KOPT-K1 (cell line): ENCODE results near the gene FGF19.

Source experiments
- H3K27ac ChIP-seq: fragments of 200-600 bp; sonication (generic); 2 replicates; pipeline ENCODE4 v1.5.1; 2016; ENCODE audit warnings: antibody characterized with exemption, mild to moderate bottlenecking, low read depth, low read length; ENCODE audit not compliant: poor library complexity, severe bottlenecking
- H3K36me3 ChIP-seq: fragments of 200-600 bp; sonication (generic); 2 replicates; pipeline ENCODE4 v1.5.1; 2017; ENCODE audit warnings: antibody characterized with exemption, mild to moderate bottlenecking, low read length, moderate library complexity; ENCODE audit not compliant: insufficient read depth
- H3K9me3 ChIP-seq: fragments of 200-600 bp; sonication (generic); 2 replicates; pipeline ENCODE4 v1.5.1; 2017; ENCODE audit warnings: antibody characterized with exemption, low read length, mild to moderate bottlenecking; ENCODE audit not compliant: insufficient read depth, poor library complexity, severe bottlenecking

The FGF19 gene

GRCh38 chr11:69729252-69729651 is 25.4 kb upstream of the FGF19 start:
- Histone ChIP-seq H3K9me3 (peaks cover 7% of the 10 kb centered on the region), H3K36me3 (no peaks in the 10 kb centered on the region), H3K27ac (no peak overlapping the region)

GRCh38 chr11:69727266-69727665 is 23.4 kb upstream of the FGF19 start:
- H3K27ac ChIP-seq: no peak overlapping the region
- H3K36me3 ChIP-seq: no peaks in the 10 kb centered on the region
- no peaks in the 10 kb centered on the region for H3K9me3 ChIP-seq

GRCh38 chr11:69726481-69726880 is 22.7 kb upstream of the FGF19 start:
- Histone ChIP-seq H3K9me3 (no peaks in the 10 kb centered on the region), H3K36me3 (no peaks in the 10 kb centered on the region), H3K27ac (no peak overlapping the region)

DNA sequence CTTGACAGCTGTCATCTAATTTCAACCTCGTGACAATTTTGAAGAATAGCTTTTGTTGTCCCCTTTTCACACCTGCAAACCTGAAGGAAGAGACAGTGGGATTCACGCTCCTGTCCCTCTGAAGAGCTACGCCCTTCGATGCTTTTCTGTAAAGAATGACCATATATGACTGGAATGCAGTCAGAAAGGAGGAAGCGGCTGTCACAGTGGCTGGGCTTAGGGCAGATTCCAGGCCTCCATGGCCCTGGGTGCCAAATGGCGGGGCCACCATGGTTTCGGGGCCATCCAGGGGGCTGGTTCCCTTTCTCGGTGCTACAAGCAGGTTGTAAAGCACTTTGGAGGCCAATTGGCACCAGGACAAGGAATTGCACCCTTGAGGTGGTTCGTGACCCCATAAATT is 22.2 kb upstream of the FGF19 start:
- Histone ChIP-seq H3K27ac (no peak overlapping the region), H3K36me3 (no peaks in the 10 kb centered on the region), H3K9me3 (no peaks in the 10 kb centered on the region)

DNA sequence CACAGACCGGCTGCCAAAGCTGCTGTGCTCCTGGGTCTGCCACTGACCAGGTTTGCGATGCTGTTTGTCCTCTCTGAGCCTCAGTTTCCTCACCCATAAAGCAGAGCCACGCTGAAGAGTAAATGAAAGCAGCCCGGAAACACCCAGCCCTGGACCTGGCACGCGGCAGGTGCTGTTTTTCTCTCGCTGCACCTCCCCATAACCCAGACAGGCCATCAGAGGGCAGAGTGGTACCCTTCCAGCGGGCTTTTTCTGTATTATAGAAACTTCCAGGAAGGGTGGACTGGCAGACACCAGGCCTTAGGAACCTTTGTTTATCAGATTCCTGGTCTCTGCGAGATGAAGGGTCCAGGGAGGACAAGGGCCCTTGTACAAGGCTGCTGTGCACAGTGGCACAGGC is 17.9 kb upstream of the FGF19 start:
- Histone ChIP-seq H3K27ac (no peak overlapping the region), H3K9me3 (no peaks in the 10 kb centered on the region), H3K36me3 (no peaks in the 10 kb centered on the region)

DNA sequence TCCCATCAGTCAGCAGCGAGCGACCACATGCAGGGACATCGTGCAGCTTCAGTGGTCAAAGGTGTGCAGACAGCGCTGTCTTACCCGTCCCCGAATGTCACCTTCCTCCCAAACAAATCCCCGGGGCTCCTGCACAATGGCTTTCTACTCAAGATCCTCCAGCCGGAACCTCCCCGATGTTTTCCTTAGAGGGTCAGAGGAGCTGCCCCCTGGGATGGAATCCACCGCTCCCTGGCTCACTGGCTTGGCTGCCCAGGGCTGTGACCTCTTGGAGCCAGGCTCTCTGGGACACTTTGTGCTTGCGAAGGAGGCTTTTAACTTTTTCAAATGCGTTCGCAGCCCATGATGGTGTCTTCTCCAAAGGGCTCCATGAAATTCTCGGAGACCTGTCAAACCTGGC is 17.3 kb upstream of the FGF19 start:
- H3K36me3 ChIP-seq: no peaks in the 10 kb centered on the region
- H3K9me3 ChIP-seq: no peaks in the 10 kb centered on the region
- H3K27ac ChIP-seq: no peak overlapping the region

- Histone ChIP-seq H3K36me3 (no peaks in the 10 kb centered on the region), H3K9me3 (no peaks in the 10 kb centered on the region), H3K27ac (no peak overlapping the region)
These were observed 15.1 kb upstream of the FGF19 start for GRCh38 chr11:69718912-69719311.

- Histone ChIP-seq H3K36me3 (no peaks in the 10 kb centered on the region), H3K9me3 (no peaks in the 10 kb centered on the region), H3K27ac (no peak overlapping the region)
These were observed 14.3 kb upstream of the FGF19 start for GRCh38 chr11:69718147-69718546.

GRCh38 chr11:69716891-69717747 is 13.3 kb upstream of the FGF19 start:
- Histone ChIP-seq H3K9me3 (no peaks in the 10 kb centered on the region), H3K27ac (no peak overlapping the region), H3K36me3 (no peaks in the 10 kb centered on the region)

DNA sequence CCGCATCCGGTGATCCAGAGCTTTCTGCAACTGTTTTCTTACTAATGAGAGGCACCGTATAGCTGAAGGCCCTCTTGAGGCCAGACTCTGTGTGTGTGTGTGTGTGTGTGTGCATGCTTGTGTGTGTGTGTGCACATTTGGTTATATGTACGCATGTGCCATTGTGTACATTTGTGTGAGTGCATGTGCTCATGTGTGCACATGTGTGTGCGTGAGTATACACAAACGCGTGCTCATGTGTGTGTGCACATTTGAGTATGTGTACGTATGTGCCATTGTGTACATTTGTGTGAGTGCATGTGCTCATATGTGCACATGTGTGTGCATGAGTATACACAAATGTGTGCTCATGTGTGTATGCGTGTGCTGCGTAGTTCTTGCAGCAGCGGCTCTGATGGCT is 12.3 kb upstream of the FGF19 start:
- Histone ChIP-seq H3K36me3 (no peaks in the 10 kb centered on the region), H3K9me3 (no peaks in the 10 kb centered on the region), H3K27ac (no peak overlapping the region)

DNA sequence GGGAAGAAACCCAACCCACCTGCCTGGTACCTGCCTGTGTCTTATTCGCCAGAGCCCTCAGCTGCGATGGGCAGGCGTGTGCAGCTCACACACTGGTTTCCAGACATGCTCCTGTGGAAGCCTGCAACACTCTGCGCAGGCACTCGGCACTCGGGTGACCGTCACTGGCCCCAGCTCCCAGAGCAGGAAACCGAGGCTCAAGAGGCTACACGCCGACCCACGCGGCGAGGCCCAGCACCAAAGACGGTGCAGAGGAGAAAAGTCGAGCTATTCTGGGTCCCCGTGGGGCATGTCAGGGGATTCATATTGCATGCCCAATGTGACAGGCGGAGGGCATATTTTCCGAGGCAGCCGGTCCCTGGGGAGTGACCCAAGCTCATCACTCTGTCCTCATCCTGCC is 11.6 kb upstream of the FGF19 start:
- Histone ChIP-seq H3K9me3 (no peaks in the 10 kb centered on the region), H3K36me3 (no peaks in the 10 kb centered on the region), H3K27ac (no peak overlapping the region)

GRCh38 chr11:69711822-69712801 is 8.3 kb upstream of the FGF19 start:
- H3K27ac ChIP-seq: no peak overlapping the region
- H3K36me3 ChIP-seq: no peaks in the 10 kb centered on the region
- no peaks in the 10 kb centered on the region for H3K9me3 ChIP-seq

GRCh38 chr11:69708736-69709401 is 5.0 kb upstream of the FGF19 start:
- no peaks in the 10 kb centered on the region for H3K36me3 ChIP-seq
- no peaks in the 10 kb centered on the region for H3K9me3 ChIP-seq
- no peak overlapping the region for H3K27ac ChIP-seq

GRCh38 chr11:69707176-69707575 is 3.4 kb upstream of the FGF19 start:
- H3K9me3 ChIP-seq: no peaks in the 10 kb centered on the region
- H3K36me3 ChIP-seq: no peaks in the 10 kb centered on the region
- H3K27ac ChIP-seq: no peak overlapping the region
